Neural progenitor cell (in vitro differentiated cells): ENCODE measurements around the gene CCDC106.

Source experiments
- EZH2 ChIP-seq: fragments of 200-600 bp; sonication (generic); IDR thresholded peaks from 2 replicates; pipeline ENCODE4 v1.6.1; 2017; ENCODE audit warnings: antibody characterized with exemption, mild to moderate bottlenecking, moderate library complexity
- TF ChIP-seq, protein P1 (sequence below): fragments of 200-600 bp; sonication (generic); IDR thresholded peaks from 2 replicates; pipeline ENCODE4 v1.5.1; 2017; ENCODE audit warnings: antibody characterized with exemption, mild to moderate bottlenecking

DNA sequence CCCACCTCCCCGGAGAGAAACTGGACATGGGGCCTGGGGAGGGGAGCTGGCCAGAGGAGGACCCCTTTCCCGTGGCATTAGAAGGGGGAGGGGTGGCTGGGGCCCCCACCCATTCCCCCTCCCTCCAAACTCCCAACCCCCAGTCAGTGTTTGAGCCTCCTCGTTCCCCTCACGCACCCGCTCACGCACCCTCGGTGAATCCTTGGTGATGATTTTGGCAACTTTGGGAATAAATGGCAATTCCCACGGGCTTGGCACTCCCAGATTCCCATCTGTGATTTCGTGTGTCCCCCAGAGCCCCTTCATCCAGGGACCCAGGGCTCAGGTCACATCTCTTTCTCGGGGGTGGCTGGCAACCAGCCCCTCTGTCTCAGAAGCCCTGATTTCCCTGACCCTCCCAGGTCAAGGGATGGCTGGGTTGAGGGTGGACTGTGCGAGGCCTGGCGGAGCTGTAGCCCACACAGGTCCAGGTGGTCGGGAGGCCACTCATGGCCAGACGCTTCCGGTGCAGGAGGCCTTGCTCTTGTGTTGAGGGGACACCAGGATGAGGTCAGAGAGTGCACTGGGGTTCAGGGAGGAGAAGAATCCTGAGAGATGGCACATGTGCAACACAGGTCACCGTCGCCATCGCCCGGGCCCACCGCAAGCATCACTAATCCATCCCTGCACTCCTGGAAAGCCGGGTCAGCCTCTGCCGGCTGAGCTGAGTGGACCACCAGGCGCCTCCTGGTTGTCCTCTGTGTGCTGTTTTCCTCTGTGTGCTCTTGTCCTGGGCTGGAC is 47.7 kb downstream of the CCDC106 start:
- TF ChIP-seq, protein P1, sequence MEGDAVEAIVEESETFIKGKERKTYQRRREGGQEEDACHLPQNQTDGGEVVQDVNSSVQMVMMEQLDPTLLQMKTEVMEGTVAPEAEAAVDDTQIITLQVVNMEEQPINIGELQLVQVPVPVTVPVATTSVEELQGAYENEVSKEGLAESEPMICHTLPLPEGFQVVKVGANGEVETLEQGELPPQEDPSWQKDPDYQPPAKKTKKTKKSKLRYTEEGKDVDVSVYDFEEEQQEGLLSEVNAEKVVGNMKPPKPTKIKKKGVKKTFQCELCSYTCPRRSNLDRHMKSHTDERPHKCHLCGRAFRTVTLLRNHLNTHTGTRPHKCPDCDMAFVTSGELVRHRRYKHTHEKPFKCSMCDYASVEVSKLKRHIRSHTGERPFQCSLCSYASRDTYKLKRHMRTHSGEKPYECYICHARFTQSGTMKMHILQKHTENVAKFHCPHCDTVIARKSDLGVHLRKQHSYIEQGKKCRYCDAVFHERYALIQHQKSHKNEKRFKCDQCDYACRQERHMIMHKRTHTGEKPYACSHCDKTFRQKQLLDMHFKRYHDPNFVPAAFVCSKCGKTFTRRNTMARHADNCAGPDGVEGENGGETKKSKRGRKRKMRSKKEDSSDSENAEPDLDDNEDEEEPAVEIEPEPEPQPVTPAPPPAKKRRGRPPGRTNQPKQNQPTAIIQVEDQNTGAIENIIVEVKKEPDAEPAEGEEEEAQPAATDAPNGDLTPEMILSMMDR: no peak
- no peak for TF ChIP-seq EZH2
